ENCODE results near the gene FRMD3. TPM values are rescaled to one million over a fixed set of nuclear protein-coding genes. Genes with fewer than 3 reads are reported as not detected.

Gene FRMD3
- total and polyA plus RNA-seq, 2 donors (not counting 1 experiment from before 2014, with no cell fraction given): 0.19 to 0.66 TPM

- Histone ChIP-seq H3K4me1 (ENCODE audit: control insufficient read depth, extremely low read depth, insufficient read depth, low read length) (no peaks in the 10 kb centered on the region), H3K27ac (ENCODE audit: insufficient read depth, low read length) (no peak overlapping the region), H2AFZ (ENCODE audit: low read length) (no peak overlapping the region), H3K27me3 (ENCODE audit: control insufficient read depth, insufficient read depth, low read length) (no peaks in the 10 kb centered on the region), H3K36me3 (ENCODE audit: control insufficient read depth, insufficient read depth, low read length) (no peaks in the 10 kb centered on the region), H4K20me1 (ENCODE audit: control insufficient read depth, extremely low read depth, insufficient read depth, low read length) (no peaks in the 10 kb centered on the region), H3K79me2 (ENCODE audit: control insufficient read depth, insufficient read depth, low read length) (no peaks in the 10 kb centered on the region), H3K4me2 (ENCODE audit: extremely low read depth, insufficient read depth, low read length) (no peak overlapping the region), H3K9ac (ENCODE audit: insufficient read depth, low read length) (no peak overlapping the region), H3K4me3 (replicated peaks in 1 of 4; ENCODE audit: control extremely low read depth in 1 of 4, insufficient read depth in 1 of 4, low read depth in 3 of 4, low read length in 4 of 4) (no peak overlapping the region), H3K9me3 (ENCODE audit: control insufficient read depth, insufficient read depth, low read depth, low read length) (no peaks in the 10 kb centered on the region)
- no peak for DNase-seq (ENCODE audit: low read depth in 2 of 2)
- TF ChIP-seq EZH2 (IDR thresholded peaks at IDR 0.05; ENCODE audit: low read length, missing control alignments) (no peak), CTCF (conservative IDR thresholded peaks at IDR 0.05 in 1 of 2, IDR thresholded peaks at IDR 0.05 in 1 of 2; ENCODE audit: low read depth in 1 of 2, low read length in 2 of 2) (no peak)
Observed at GRCh38 chr9:83512621-83513020, 25.6 kb downstream of the FRMD3 start.

- Histone ChIP-seq H3K36me3 (ENCODE audit: control insufficient read depth, insufficient read depth, low read length) (no peaks in the 10 kb centered on the region), H4K20me1 (ENCODE audit: control insufficient read depth, extremely low read depth, insufficient read depth, low read length) (no peaks in the 10 kb centered on the region), H3K27ac (ENCODE audit: insufficient read depth, low read length) (no peak overlapping the region), H3K4me1 (ENCODE audit: control insufficient read depth, extremely low read depth, insufficient read depth, low read length) (no peaks in the 10 kb centered on the region), H3K4me2 (ENCODE audit: extremely low read depth, insufficient read depth, low read length) (no peak overlapping the region), H3K9me3 (ENCODE audit: control insufficient read depth, insufficient read depth, low read depth, low read length) (no peaks in the 10 kb centered on the region), H3K4me3 (replicated peaks in 1 of 4; ENCODE audit: control extremely low read depth in 1 of 4, insufficient read depth in 1 of 4, low read depth in 3 of 4, low read length in 4 of 4) (no peak overlapping the region), H3K79me2 (ENCODE audit: control insufficient read depth, insufficient read depth, low read length) (no peaks in the 10 kb centered on the region), H2AFZ (ENCODE audit: low read length) (no peak overlapping the region), H3K27me3 (ENCODE audit: control insufficient read depth, insufficient read depth, low read length) (no peaks in the 10 kb centered on the region), H3K9ac (ENCODE audit: insufficient read depth, low read length) (no peak overlapping the region)
- peak in 1 of 2 donors; percentile 18 for DNase-seq (ENCODE audit: low read depth in 2 of 2)
- TF ChIP-seq CTCF (conservative IDR thresholded peaks at IDR 0.05 in 1 of 2, IDR thresholded peaks at IDR 0.05 in 1 of 2; ENCODE audit: low read depth in 1 of 2, low read length in 2 of 2): no peak
- TF ChIP-seq EZH2 (IDR thresholded peaks at IDR 0.05; ENCODE audit: low read length, missing control alignments): no peak
Observed at GRCh38 chr9:83511051-83511450, 27.1 kb downstream of the FRMD3 start.

- H3K79me2 ChIP-seq (ENCODE audit: control insufficient read depth, insufficient read depth, low read length): no peaks in the 10 kb centered on the region
- H3K9me3 ChIP-seq (ENCODE audit: control insufficient read depth, insufficient read depth, low read depth, low read length): no peaks in the 10 kb centered on the region
- H3K36me3 ChIP-seq (ENCODE audit: control insufficient read depth, insufficient read depth, low read length): no peaks in the 10 kb centered on the region
- TF ChIP-seq CTCF (conservative IDR thresholded peaks at IDR 0.05 in 1 of 2, IDR thresholded peaks at IDR 0.05 in 1 of 2; ENCODE audit: low read depth in 1 of 2, low read length in 2 of 2): no peak
- H3K4me1 ChIP-seq (ENCODE audit: control insufficient read depth, extremely low read depth, insufficient read depth, low read length): no peaks in the 10 kb centered on the region
- H4K20me1 ChIP-seq (ENCODE audit: control insufficient read depth, extremely low read depth, insufficient read depth, low read length): no peaks in the 10 kb centered on the region
- DNase-seq (ENCODE audit: low read depth in 2 of 2): peak in 1 of 2 donors; percentile 58
- H3K27me3 ChIP-seq (ENCODE audit: control insufficient read depth, insufficient read depth, low read length): no peaks in the 10 kb centered on the region
- H3K4me3 ChIP-seq (replicated peaks in 1 of 4; ENCODE audit: control extremely low read depth in 1 of 4, insufficient read depth in 1 of 4, low read depth in 3 of 4, low read length in 4 of 4): no peak overlapping the region
- H3K4me2 ChIP-seq (ENCODE audit: extremely low read depth, insufficient read depth, low read length): no peak overlapping the region
- H3K27ac ChIP-seq (ENCODE audit: insufficient read depth, low read length): no peak overlapping the region
- no peak overlapping the region for H2AFZ ChIP-seq (ENCODE audit: low read length)
- H3K9ac ChIP-seq (ENCODE audit: insufficient read depth, low read length): no peak overlapping the region
Observed at GRCh38 chr9:83509402-83509801, 28.8 kb downstream of the FRMD3 start.

Data from fibroblast of lung (primary cell).